GM13977 (cell line): ENCODE data around the gene MARF1.
A peak's percentile ranks its signal among the peaks of the same experiment; 100 is the strongest.
"Not testable (repeated sequence)": the region's sequence is repeated elsewhere in the genome, so short reads cannot be mapped to it uniquely, and the experiment has no call there.

Experiments used
- DNase-seq: peaks from one replicate; pipeline ENCODE4 v3.0.0; 2012; ENCODE audit warnings: low spot score
- CTCF ChIP-seq: IDR thresholded peaks from 2 replicates; pipeline ENCODE4 v1.5.1; 2012; ENCODE audit warnings: mild to moderate bottlenecking, control low read depth; ENCODE audit not compliant: insufficient read depth; ENCODE audit errors: extremely low read depth, missing control alignments
- in situ Hi-C: fragments of 300-500 bp; cut with MboI; formaldehyde crosslinking; loops from one replicate; pipeline ENCODE4 v1.12.0; 2022; ENCODE audit warnings: low sequenced_read_pairs, low pct_unique_long_range_greater_than_20kb, mixed read lengths, inconsistent platforms; ENCODE audit not compliant: unreplicated experiment

MARF1 gene

GRCh38 chr16:15653227-15653626, 10.3 kb upstream of the MARF1 start:
- in situ Hi-C loops = no loop called here
- no peak for DNase-seq
- no peak for TF ChIP-seq CTCF

DNA sequence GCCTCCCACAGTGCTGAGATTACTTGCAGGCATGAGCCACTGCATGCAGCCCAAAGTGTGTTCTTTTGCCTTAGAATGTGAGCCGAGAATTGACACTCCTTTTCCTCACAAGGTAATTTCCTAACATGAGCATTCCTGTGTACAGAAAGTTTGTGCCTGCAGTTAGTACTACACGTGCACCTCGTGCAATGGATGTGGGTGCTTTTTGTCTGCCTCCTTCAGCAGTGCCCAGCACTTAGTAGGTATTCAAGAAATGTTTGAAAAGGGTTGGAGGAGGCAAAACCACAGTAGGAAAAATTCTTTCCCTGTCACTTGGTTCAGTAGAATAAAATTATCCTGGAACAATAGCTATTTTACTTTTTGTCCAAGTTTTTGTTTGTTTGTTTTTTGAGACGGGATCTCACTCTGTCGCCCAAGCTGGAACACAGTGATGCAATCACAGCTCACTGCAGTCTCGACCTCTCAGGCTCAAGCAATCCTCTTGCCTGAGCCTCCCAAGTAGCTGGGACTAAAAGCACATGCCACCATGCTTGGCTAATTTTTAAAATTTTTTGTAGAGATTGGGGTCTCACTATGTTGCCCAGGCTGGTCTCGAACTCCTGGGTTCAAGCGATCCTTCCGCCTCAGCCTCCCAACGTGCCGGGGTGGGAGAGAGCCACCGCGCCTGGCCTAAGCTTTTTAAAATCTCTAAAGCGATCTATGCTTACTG, 9.5 kb upstream of the MARF1 start:
- DNase-seq = no peak
- no peak for TF ChIP-seq CTCF
- in situ Hi-C loops = no loop called here

DNA sequence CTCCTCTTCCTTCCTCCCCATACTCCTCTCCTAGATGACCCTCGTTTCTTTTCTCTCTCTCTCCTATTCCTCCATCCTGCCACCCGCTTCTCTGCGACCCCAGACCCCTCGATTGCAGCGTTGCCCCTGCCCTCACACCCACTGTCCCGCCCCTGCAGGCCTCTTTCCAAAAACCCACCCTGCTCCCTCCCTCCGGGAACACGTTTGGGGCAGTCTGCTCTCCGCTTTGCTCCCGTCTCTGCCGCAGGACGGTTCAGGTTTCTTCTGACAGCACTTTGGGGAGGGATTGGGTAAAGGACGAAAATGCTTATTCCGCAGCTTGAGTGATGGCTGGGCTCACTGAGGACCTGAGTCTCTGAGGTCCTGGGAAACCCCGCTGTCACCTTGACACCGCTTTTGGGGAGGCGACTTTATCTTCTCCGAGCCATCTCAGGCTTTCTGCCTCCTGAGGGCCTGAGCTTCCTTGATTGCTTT, 7.8 kb upstream of the MARF1 start:
- in situ Hi-C loops = no loop called here
- DNase-seq = peak; percentile 64
- no peak for TF ChIP-seq CTCF

- DNase-seq = peak; percentile 96
- no peak for TF ChIP-seq CTCF
- in situ Hi-C loops = no loop called here
Observed at GRCh38 chr16:15650019-15650697, 7.2 kb upstream of the MARF1 start, which contains the start of gene NDE1. NDE1 (plus strand) TSS chr16:15650245; CDS start chr16:15664779, 14,534 bp downstream.

DNA sequence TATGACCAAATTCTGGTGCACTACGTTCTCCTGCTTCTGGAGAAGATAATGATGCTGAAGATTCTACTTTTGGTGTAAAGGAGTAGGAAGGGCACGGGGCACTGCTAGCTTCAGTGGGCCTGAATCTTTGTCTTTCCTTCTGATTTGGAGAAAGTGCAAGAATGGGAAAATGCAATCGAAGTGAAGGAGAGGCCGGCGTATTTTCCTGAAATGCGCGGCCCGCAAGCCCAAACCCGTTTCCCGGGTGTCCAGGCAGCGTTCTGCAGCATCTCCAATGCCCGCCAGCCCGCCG, 6.7 kb upstream of the MARF1 start:
- no peak for DNase-seq
- in situ Hi-C loops = no loop called here
- no peak for TF ChIP-seq CTCF

GRCh38 chr16:15649311-15649710, 6.4 kb upstream of the MARF1 start:
- in situ Hi-C loops, DNase-seq: not testable (repeated sequence)

DNA sequence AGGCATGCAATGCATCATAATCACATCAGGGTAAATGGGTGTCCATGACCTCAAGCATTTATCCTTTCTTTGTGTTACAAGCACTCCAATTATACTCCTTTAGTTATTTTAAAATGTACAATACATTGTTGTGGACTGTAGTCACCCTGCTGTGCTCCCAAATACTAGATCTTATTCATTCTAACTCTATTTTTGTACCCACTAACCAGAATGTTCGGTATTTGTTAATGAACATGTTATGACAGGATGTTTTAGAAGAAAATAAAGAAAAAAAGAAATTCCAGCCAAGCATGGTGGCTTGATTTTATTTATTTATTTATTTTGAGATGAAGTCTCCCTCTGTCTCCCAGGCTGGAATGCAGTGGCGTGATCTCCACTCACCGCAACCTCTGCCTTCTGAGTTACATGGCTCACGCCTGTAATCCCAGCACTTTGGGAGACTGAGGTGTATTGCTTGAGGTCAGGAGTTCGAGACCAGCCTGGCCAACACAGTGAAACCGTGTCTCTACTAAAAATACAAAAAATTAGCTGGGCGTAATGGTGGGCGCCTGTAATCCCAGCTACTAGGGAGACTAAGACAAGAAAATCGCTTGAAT, 5.3 kb upstream of the MARF1 start:
- TF ChIP-seq CTCF = no peak
- no peak for DNase-seq
- in situ Hi-C loops = no loop called here
